AG04450 (cell line): Measurements from ENCODE around the gene AURKB. TPM values are rescaled to one million over a fixed set of nuclear protein-coding genes. Genes with fewer than 3 reads are reported as not detected.

Experiments
- CTCF ChIA-PET: fragments of 300-600, 350-600 bp; formaldehyde crosslinking; extraction: SDS; loops from one replicate; lab custom pipeline; 2022; ENCODE audit warnings: antibody characterized with exemption, inconsistent platforms; lab: Charles Lee
- POLR2A ChIA-PET: fragments of 350-600 bp; formaldehyde crosslinking; extraction: SDS; loops from one replicate; lab custom pipeline; 2021; ENCODE audit warnings: antibody characterized with exemption, inconsistent platforms; lab: Yijun Ruan, JAX
- DNase-seq: peaks from one replicate; pipeline ENCODE4 v3.0.0-alpha.2; 2011; ENCODE audit warnings: low read depth, low spot score
- H3K27ac ChIP-seq: one replicate; pipeline ENCODE4 v1.5.1; 2012; ENCODE audit warnings: low read depth, low read length, control low read depth
- H3K27me3 ChIP-seq: one replicate; pipeline ENCODE4 v1.6.0; 2012; ENCODE audit warnings: low read length; ENCODE audit not compliant: control insufficient read depth, insufficient read depth
- H3K4me3 ChIP-seq: 2 replicates; pipeline ENCODE4 v1.5.1; 2011; ENCODE audit warnings: mild to moderate bottlenecking, low read depth, low read length, control low read depth
- H3K9me3 ChIP-seq: 2 replicates; pipeline ENCODE4 v1.5.1; 2012; ENCODE audit warnings: low read length; ENCODE audit not compliant: control insufficient read depth, insufficient read depth
- CTCF ChIP-seq: IDR thresholded peaks from 2 replicates; pipeline ENCODE4 v1.5.1; 2011; ENCODE audit warnings: low read depth, low read length, control low read depth, inconsistent platforms
- polyA plus RNA-seq: library from polyadenylated mRNA; depleted of rRNA; stranded (reverse); fragments of >200 nt; gene quantifications from 2 replicates; pipeline ENCODE4 v1.2.3, GENCODE V29; 2011

The AURKB gene
- polyA plus RNA-seq, 1 experiment = 5.9 TPM

GRCh38 chr17:8244768-8245167 lies 34.4 kb upstream of the AURKB start:
- Histone ChIP-seq H3K27me3 (no peaks in the 10 kb centered on the region), H3K9me3 (no peaks in the 10 kb centered on the region), H3K27ac (no peak overlapping the region), H3K4me3 (no peak overlapping the region)
- POLR2A ChIA-PET = no interaction called here
- TF ChIP-seq CTCF = no peak
- CTCF ChIA-PET = interaction anchor here (1.2 kb wide), 1 partner anchor 126 kb away, joined by 3 read pairs; the partner anchor contains the start of gene ALOXE3
- no peak for DNase-seq

- Histone ChIP-seq H3K9me3 (no peaks in the 10 kb centered on the region), H3K27ac (no peak overlapping the region), H3K4me3 (no peak overlapping the region), H3K27me3 (no peaks in the 10 kb centered on the region)
- TF ChIP-seq CTCF = no peak
- ChIA-PET POLR2A (no interaction called here), CTCF (no interaction called here)
- no peak for DNase-seq
Observed at GRCh38 chr17:8243827-8244226, 33.5 kb upstream of the AURKB start.

GRCh38 chr17:8237886-8238285 lies 27.5 kb upstream of the AURKB start:
- H3K4me3 ChIP-seq = no peak overlapping the region
- no peak overlapping the region for H3K27ac ChIP-seq
- no peak for TF ChIP-seq CTCF
- H3K27me3 ChIP-seq = no peaks in the 10 kb centered on the region
- H3K9me3 ChIP-seq = no peaks in the 10 kb centered on the region
- CTCF ChIA-PET = no interaction called here
- POLR2A ChIA-PET = interaction anchor here (0.7 kb wide), 1 partner anchor 27 kb away, joined by 5 read pairs; no protein-coding TSS in a partner anchor
- no peak for DNase-seq

GRCh38 chr17:8237175-8237574 lies 26.8 kb upstream of the AURKB start:
- DNase-seq = no peak
- no peaks in the 10 kb centered on the region for H3K9me3 ChIP-seq
- ChIA-PET POLR2A (no interaction called here), CTCF (no interaction called here)
- TF ChIP-seq CTCF = no peak
- no peak overlapping the region for H3K27ac ChIP-seq
- no peaks in the 10 kb centered on the region for H3K27me3 ChIP-seq
- H3K4me3 ChIP-seq = no peak overlapping the region

- ChIA-PET POLR2A (no interaction called here), CTCF (no interaction called here)
- no peak for TF ChIP-seq CTCF
- Histone ChIP-seq H3K4me3 (no peak overlapping the region), H3K9me3 (no peaks in the 10 kb centered on the region), H3K27ac (no peak overlapping the region), H3K27me3 (no peaks in the 10 kb centered on the region)
- DNase-seq = no peak
Observed at GRCh38 chr17:8235676-8236075, 25.3 kb upstream of the AURKB start.
